ENCODE results near the gene HARBI1. TPM values are rescaled to one million over a fixed set of nuclear protein-coding genes. Genes with fewer than 3 reads are reported as not detected.
A peak's percentile ranks its signal among the peaks of the same experiment; 100 is the strongest.

HARBI1 gene
- total and polyA plus RNA-seq, 2 of the 4 experiments (the other 2 are of a cell fraction) = 2.7 to 5.2 TPM

DNA sequence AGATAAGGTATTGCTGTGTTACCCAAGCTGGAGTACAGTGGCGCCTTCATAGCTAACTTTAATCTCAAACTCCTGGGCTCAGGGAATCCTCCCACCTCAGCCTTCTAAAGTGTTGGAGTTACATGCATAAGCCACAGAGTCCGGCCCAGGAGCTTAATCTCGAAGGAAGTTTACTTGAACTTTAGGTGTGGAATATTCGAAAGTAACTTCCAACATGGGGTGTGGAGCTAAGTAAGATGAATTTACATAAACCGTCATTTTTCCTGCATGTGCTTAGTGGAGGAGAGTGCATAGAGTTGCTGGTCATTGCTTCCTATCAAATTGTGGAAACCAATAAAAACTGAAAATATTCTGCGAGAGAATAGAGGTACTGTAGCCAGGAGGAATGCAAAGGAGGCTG lies 1.8 kb upstream of the HARBI1 start:
- H3K4me3 ChIP-seq (ENCODE audit: insufficient read depth, low read depth, low read length) = no peak overlapping the region
- no peak overlapping the region for H4K91ac ChIP-seq (ENCODE audit: insufficient read depth, low read depth, low read length)
- peaks cover 5% of the 10 kb centered on the region; the same call in 1 of the 2 replicates for H3K4me1 ChIP-seq (ENCODE audit: control insufficient read depth, insufficient read depth, low read length)
- H3K4ac ChIP-seq (ENCODE audit: low read depth, low read length) = no peak overlapping the region
- H3K9me3 ChIP-seq (ENCODE audit: control insufficient read depth, insufficient read depth, low read length) = no peaks in the 10 kb centered on the region
- H2AK9ac ChIP-seq (replicated peaks; ENCODE audit: low read depth, low read length, poor library complexity) = peak overlapping the region; percentile 23
- DNase-seq (no peak), ATAC-seq (ENCODE audit: low read depth) (no peak)
- no peak overlapping the region for H2BK120ac ChIP-seq (ENCODE audit: low read depth, low read length)
- H3K9me1 ChIP-seq (ENCODE audit: insufficient read depth, low read length) = peaks cover 6% of the 10 kb centered on the region; the same call in 1 of the 2 replicates
- in situ Hi-C loops (cut with MboI; ENCODE audit: low sequenced_read_pairs) = no loop called here
- POLR2A ChIA-PET (ENCODE audit: unreplicated experiment) = no interaction called here
- H3K79me1 ChIP-seq (ENCODE audit: low read depth in 1 of 2, low read length in 2 of 2) = peaks cover 16 to 43% of the 10 kb centered on the region in 2 experiments
- intact Hi-C loops (cut with micrococcal nuclease) = no loop called here
- H3K14ac ChIP-seq (replicated peaks; ENCODE audit: low read depth, low read length) = no peak overlapping the region
- H3K27me3 ChIP-seq (ENCODE audit: control insufficient read depth, insufficient read depth, low read length) = no peaks in the 10 kb centered on the region
- H3K36me3 ChIP-seq (ENCODE audit: control insufficient read depth, insufficient read depth, low read length) = peaks cover 3% of the 10 kb centered on the region; the same call in 1 of the 2 replicates
- no TSS peak for BruUV-seq (replicated peaks)
- H3K27ac ChIP-seq (ENCODE audit: insufficient read depth, low read length) = no peak overlapping the region
- H2BK5ac ChIP-seq (ENCODE audit: low read depth, low read length, poor library complexity, severe bottlenecking) = no peak overlapping the region
- 0 out of 2 replicates have a peak overlapping the region, but pooled peaks have one; percentile 20 for H2AK5ac ChIP-seq (ENCODE audit: low read depth, low read length)
- 0 out of 2 replicates have a peak overlapping the region, but pooled peaks have one; percentile 61 for H3K9ac ChIP-seq (ENCODE audit: low read depth, low read length)
- no peak overlapping the region for H2BK20ac ChIP-seq (ENCODE audit: low read depth, low read length)
- no peak overlapping the region for H2AFZ ChIP-seq (replicated peaks; ENCODE audit: low read length, poor library complexity)
- no peak overlapping the region for H4K8ac ChIP-seq (ENCODE audit: low read depth in 2 of 2, low read length in 2 of 2)
- H4K5ac ChIP-seq (ENCODE audit: low read depth, low read length) = no peak overlapping the region
- H3K56ac ChIP-seq (ENCODE audit: extremely low read depth, insufficient read depth, low read length) = no peak overlapping the region
- no peak overlapping the region for H3K23ac ChIP-seq (ENCODE audit: low read depth, low read length)
- no peak overlapping the region for H2BK15ac ChIP-seq (ENCODE audit: low read depth, low read length)
- whole genome bisulfite sequencing, 2 experiments (ENCODE audit: extremely low coverage in 2 of 2, insufficient read length in 1 of 2) = 76% methylated on average over 4 of the region's 6 CpGs; no CpG with 5 or more reads in 1 of the 2 experiments
- H3K18ac ChIP-seq (ENCODE audit: low read depth, low read length) = no peak overlapping the region
- CTCF ChIA-PET = interaction anchor here (0.6 to 1.2 kb wide), 5 partner anchors 9 to 230 kb away, joined by 3 to 5 read pairs (median 3); no protein-coding TSS in a partner anchor
- TF ChIP-seq RAD21 (IDR thresholded peaks at IDR 0.05; ENCODE audit: low read length) (no peak), MXI1 (IDR thresholded peaks at IDR 0.05; ENCODE audit: borderline replicate concordance, low read depth, low read length) (no peak), CHD1 (IDR thresholded peaks at IDR 0.05; ENCODE audit: low read depth, low read length) (no peak), MAZ (IDR thresholded peaks at IDR 0.05; ENCODE audit: borderline replicate concordance, low read depth, low read length) (no peak), NFE2L2 (IDR thresholded peaks at IDR 0.05; ENCODE audit: low read depth, low read length) (no peak), POLR2A (IDR thresholded peaks at IDR 0.05; ENCODE audit: low read depth, low read length) (no peak), SMC3 (IDR thresholded peaks at IDR 0.05; ENCODE audit: low read depth, low read length) (no peak), MAFK (IDR thresholded peaks at IDR 0.05; ENCODE audit: low read depth, low read length) (no peak), RCOR1 (IDR thresholded peaks at IDR 0.05; ENCODE audit: insufficient replicate concordance, low read length) (no peak), BHLHE40 (IDR thresholded peaks at IDR 0.05; ENCODE audit: low read depth, low read length) (no peak), RFX5 (IDR thresholded peaks at IDR 0.05; ENCODE audit: low read depth, low read length) (no peak), CEBPB (IDR thresholded peaks at IDR 0.05; ENCODE audit: low read depth, low read length) (no peak)
- peak overlapping the region; percentile 83 for H3K4me2 ChIP-seq (ENCODE audit: low read depth, low read length)
- no peaks in the 10 kb centered on the region for H4K20me1 ChIP-seq (ENCODE audit: insufficient read depth, low read length)
- dilution Hi-C loops (cut with HindIII; ENCODE audit: low sequenced_read_pairs, unreplicated experiment) = no loop called here

Data from IMR-90 (cell line).